ENCODE data around the gene JPH2. TPM values are rescaled to one million over a fixed set of nuclear protein-coding genes. Genes with fewer than 3 reads are reported as not detected.
"Not testable (repeated sequence)": the region's sequence is repeated elsewhere in the genome, so short reads cannot be mapped to it uniquely, and the experiment has no call there.

The JPH2 gene
- polyA plus RNA-seq, 3 donors = 0.43 to 3.0 (median 1.6) TPM

- H3K27ac ChIP-seq (ENCODE audit: low read depth, low read length) = no peak overlapping the region
- WGBS, 3 donors = 90 to 93% (median 92%) methylated on average over 1 of the region's 1 CpG
These were observed 8.6 kb upstream of the JPH2 start for GRCh38 chr20:44195605-44196004.

GRCh38 chr20:44193801-44194200 lies 6.8 kb upstream of the JPH2 start:
- H3K27ac ChIP-seq (ENCODE audit: low read depth, low read length) = no peak overlapping the region
- 58 to 82% (median 81%) methylated on average over 2 of the region's 2 CpGs for WGBS, 3 donors

GRCh38 chr20:44191640-44192039 lies 4.7 kb upstream of the JPH2 start:
- not testable (repeated sequence) for H3K27ac ChIP-seq (ENCODE audit: low read depth, low read length)
- 84 to 88% (median 86%) methylated on average over 5 of the region's 5 CpGs for WGBS, 3 donors

GRCh38 chr20:44190197-44190852 lies 3.3 kb upstream of the JPH2 start:
- WGBS, 3 donors = 23 to 31% (median 26%) methylated on average over 15 of the region's 15 CpGs
- not testable (repeated sequence) for H3K27ac ChIP-seq (ENCODE audit: low read depth, low read length)

- WGBS, 3 donors = 59 to 71% (median 65%) methylated on average over 6 of the region's 6 CpGs
- no peak overlapping the region for H3K27ac ChIP-seq (ENCODE audit: low read depth, low read length)
These were observed 1.8 kb upstream of the JPH2 start for GRCh38 chr20:44188752-44189151.

GRCh38 chr20:44187772-44188709 lies 1.1 kb upstream of the JPH2 start:
- WGBS, 3 donors = 25 to 52% (median 29%) methylated on average over 6 to 8 of the region's 8 CpGs

GRCh38 chr20:44186674-44187053 lies 324 bp downstream of the JPH2 start:
- 14 to 24% (median 22%) methylated on average over 14 of the region's 14 CpGs for WGBS, 3 donors
- no peak overlapping the region for H3K27ac ChIP-seq (ENCODE audit: low read depth, low read length)

More at GRCh38 chr20:44187772-44188709, 1.1 kb upstream of the JPH2 start:
- H3K27ac ChIP-seq (ENCODE audit: low read depth, low read length) = no peak overlapping the region

- no peak overlapping the region for H3K27ac ChIP-seq (ENCODE audit: low read depth, low read length)
- WGBS, 3 donors = 84 to 92% (median 92%) methylated on average over 14 of the region's 14 CpGs
These were observed 787 bp downstream of the JPH2 start for GRCh38 chr20:44186201-44186600.

GRCh38 chr20:44185574-44185973 lies 1.4 kb downstream of the JPH2 start:
- 92 to 95% (median 93%) methylated on average over 4 of the region's 4 CpGs for WGBS, 3 donors
- H3K27ac ChIP-seq (ENCODE audit: low read depth, low read length) = no peak overlapping the region

GRCh38 chr20:44183282-44183681 lies 3.7 kb downstream of the JPH2 start:
- 71 to 87% (median 85%) methylated on average over 7 of the region's 7 CpGs for WGBS, 3 donors
- no peak overlapping the region for H3K27ac ChIP-seq (ENCODE audit: low read depth, low read length)

GRCh38 chr20:44182863-44183262 lies 4.1 kb downstream of the JPH2 start:
- H3K27ac ChIP-seq (ENCODE audit: low read depth, low read length) = no peak overlapping the region
- 87 to 91% (median 90%) methylated on average over 3 of the region's 3 CpGs for WGBS, 3 donors

GRCh38 chr20:44182135-44182765 lies 4.7 kb downstream of the JPH2 start:
- WGBS, 3 donors = 42 to 55% (median 51%) methylated on average over 13 of the region's 13 CpGs
- no peak overlapping the region for H3K27ac ChIP-seq (ENCODE audit: low read depth, low read length)

GRCh38 chr20:44181611-44182010 lies 5.4 kb downstream of the JPH2 start:
- no peak overlapping the region for H3K27ac ChIP-seq (ENCODE audit: low read depth, low read length)
- 28 to 61% (median 60%) methylated on average over 11 of the region's 11 CpGs for WGBS, 3 donors

GRCh38 chr20:44180814-44181213 lies 6.2 kb downstream of the JPH2 start:
- H3K27ac ChIP-seq (ENCODE audit: low read depth, low read length) = no peak overlapping the region
- WGBS, 3 donors = 30 to 37% (median 32%) methylated on average over 9 of the region's 9 CpGs

- 51 to 64% (median 61%) methylated on average over 14 of the region's 14 CpGs for WGBS, 3 donors
These were observed 10.0 kb downstream of the JPH2 start for GRCh38 chr20:44176833-44177534.

GRCh38 chr20:44174996-44175765 lies 11.8 kb downstream of the JPH2 start:
- 90 to 94% (median 93%) methylated on average over 13 of the region's 13 CpGs for WGBS, 3 donors
- H3K27ac ChIP-seq (ENCODE audit: low read depth, low read length) = no peak overlapping the region

More at GRCh38 chr20:44176833-44177534, 10.0 kb downstream of the JPH2 start:
- no peak overlapping the region for H3K27ac ChIP-seq (ENCODE audit: low read depth, low read length)

- WGBS, 3 donors = 75 to 87% (median 83%) methylated on average over 8 of the region's 8 CpGs
- no peak overlapping the region for H3K27ac ChIP-seq (ENCODE audit: low read depth, low read length)
These were observed 13.1 kb downstream of the JPH2 start for GRCh38 chr20:44173846-44174245.

GRCh38 chr20:44173116-44173515 lies 13.9 kb downstream of the JPH2 start:
- WGBS, 3 donors = 59 to 80% (median 74%) methylated on average over 5 of the region's 5 CpGs
- H3K27ac ChIP-seq (ENCODE audit: low read depth, low read length) = no peak overlapping the region
